HG03575 (cell line): ENCODE measurements around the gene NELFE.
"Not testable (repeated sequence)": the region's sequence is repeated elsewhere in the genome, so short reads cannot be mapped to it uniquely, and the experiment has no call there.

Experiments
- ATAC-seq: cut with Tn5 transposase; IDR thresholded peaks from one replicate; pipeline ENCODE4 v1.9.1; 2021; ENCODE audit not compliant: unreplicated experiment, insufficient number of reproducible peaks, low FRiP score; ENCODE audit errors: extremely low read depth

The NELFE gene

DNA sequence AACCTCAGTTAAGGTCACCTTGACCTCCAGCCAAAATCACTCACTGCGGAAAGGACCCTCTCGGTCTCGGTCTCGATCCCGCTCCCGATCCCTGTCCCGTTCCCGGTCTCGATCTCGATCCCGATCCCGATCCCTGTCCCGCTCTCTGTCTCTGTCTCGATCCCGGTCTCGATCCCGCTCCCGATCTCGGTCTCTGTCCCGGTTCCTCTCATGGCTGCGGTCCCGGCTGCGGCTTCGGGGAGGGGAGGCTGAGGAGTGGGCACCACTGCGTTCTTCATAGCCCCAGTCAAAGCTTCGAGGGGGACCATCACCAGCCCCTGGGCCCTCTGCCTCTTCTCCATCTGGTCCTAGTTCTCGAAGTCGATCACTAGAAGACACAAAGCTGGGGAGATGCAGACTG lies 4.3 kb downstream of the NELFE start:
- ATAC-seq = no peak

GRCh38 chr6:31952890-31953289 lies 5.9 kb downstream of the NELFE start:
- no peak for ATAC-seq

GRCh38 chr6:31952140-31952805 lies 6.5 kb downstream of the NELFE start:
- ATAC-seq = no peak

DNA sequence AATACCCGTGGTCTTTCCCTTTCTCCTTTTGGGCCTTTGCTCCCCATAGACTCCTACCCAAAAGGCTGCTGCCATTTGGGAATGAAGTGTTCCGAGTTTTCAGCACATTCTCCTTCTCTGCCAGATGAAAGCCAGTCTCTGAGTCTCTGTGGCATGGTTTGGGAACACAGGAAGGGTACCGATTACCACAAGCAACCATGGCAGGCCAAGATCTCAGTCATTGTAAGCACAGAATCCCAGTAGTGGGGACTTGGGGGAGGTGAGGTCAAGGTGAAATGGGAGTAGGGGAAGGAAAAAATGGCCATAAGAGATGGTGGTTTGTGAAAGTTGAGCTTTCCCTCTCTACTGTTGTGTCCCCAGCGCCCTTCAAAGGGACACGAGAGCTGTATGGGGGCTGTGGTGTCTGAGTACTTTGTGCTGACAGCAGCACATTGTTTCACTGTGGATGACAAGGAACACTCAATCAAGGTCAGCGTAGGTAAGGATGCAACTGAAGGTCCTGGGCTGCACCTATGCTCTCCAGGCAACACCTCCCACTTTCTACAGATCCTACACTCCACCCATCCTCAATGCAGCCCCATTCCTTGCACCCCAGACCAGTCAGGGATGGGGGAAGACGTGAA lies 8.7 kb downstream of the NELFE start:
- ATAC-seq = no peak

GRCh38 chr6:31948753-31949413 lies 9.9 kb downstream of the NELFE start:
- ATAC-seq = no peak

GRCh38 chr6:31948306-31948705 lies 10.5 kb downstream of the NELFE start:
- no peak for ATAC-seq

- no peak for ATAC-seq
These were observed 10.9 kb downstream of the NELFE start for GRCh38 chr6:31947864-31948263.

GRCh38 chr6:31947070-31947675 lies 11.6 kb downstream of the NELFE start:
- ATAC-seq = no peak

DNA sequence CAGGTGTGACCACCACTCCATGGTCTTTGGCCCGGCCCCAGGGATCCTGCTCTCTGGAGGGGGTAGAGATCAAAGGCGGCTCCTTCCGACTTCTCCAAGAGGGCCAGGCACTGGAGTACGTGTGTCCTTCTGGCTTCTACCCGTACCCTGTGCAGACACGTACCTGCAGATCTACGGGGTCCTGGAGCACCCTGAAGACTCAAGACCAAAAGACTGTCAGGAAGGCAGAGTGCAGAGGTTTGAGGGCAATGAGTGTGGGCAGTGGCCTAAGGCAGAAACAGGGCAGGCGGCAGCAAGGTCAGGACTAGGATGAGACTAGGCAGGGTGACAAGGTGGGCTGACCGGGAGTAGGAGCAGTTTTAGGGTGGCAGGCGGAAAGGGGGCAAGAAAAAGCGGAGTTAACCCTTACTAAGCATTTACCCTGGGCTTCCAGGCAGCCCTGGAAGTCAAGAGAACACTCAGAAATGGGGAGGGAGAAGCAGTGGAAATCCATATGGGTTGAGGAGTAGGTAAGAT lies 12.3 kb downstream of the NELFE start:
- ATAC-seq = no peak

- no peak for ATAC-seq
These were observed 13.0 kb downstream of the NELFE start, which contains the start of gene CFB for GRCh38 chr6:31945507-31946369. TSS of gene CFB (plus strand) at chr6:31946095. CDS start at chr6:31946222, 127 bp downstream.

GRCh38 chr6:31945154-31945506 lies 13.6 kb downstream of the NELFE start:
- ATAC-seq = no peak

DNA sequence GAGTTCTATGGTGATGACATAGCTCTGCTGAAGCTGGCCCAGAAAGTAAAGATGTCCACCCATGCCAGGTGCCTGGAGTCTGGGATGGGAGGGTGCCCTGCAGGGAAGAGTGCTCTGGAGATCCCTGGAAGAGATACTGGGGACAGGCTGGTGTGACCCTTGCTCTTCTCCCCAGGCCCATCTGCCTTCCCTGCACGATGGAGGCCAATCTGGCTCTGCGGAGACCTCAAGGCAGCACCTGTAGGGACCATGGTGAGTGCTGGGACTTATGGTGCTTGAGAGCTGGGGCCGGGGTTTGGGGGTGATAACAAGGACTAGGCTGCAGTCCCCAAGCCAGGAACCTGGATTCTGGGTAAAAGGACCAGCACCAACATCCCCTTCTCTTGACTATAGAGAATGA lies 15.0 kb downstream of the NELFE start:
- ATAC-seq = no peak

DNA sequence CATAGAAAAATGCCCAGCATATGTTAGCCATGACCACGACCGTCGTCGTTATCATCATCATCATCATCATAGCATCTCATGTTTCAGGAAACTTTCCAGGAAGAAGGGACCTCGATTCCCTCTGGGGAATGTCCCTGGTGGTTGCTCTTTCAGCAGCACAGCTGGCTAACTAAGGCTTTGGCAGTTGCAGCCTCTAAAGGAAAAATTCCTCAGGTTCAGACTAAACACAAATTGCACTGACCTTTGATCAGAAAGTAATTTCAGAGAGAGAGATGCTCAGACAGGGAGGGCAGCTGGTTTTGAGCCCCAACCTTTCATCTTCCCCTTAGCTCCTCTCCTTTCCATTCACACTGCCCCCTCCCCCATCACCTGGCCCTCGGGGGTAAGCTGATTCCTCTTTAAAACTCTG lies 18.5 kb downstream of the NELFE start:
- ATAC-seq = no peak

DNA sequence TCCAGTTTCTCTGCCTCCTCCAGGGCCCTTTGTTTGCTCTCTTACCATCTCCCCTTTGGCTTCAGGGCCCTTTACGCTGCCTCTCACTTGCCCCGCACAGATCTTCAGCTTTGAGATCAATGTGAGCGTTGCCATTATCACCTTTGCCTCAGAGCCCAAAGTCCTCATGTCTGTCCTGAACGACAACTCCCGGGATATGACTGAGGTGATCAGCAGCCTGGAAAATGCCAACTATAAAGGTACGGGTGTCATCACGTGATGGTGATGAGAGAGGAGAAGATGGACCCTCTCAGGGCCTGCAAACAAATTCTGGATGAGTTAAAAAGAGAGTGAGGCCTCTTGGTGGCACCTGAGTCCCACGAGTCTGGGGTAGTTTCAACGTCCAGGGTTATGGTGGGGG lies 22.9 kb downstream of the NELFE start:
- ATAC-seq = no peak

DNA sequence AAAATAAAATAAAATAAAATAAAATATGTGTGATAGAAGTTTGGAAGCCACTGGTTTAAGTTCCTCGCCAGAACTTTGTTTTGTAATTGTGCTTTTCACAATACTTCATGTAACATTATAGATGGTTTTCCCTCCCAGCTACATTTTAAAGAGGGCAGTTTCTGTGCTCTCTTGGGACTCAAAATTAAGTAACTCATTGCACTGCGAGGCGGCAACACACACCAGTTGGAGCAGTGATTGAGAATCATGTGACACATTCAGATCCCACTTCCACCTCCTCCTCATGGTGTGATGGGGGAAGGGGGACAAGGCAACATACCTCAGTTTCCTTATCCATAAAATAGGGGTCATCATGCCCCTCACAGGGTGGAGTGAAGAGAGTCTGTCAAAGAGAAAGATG lies 23.8 kb downstream of the NELFE start:
- ATAC-seq = no peak

DNA sequence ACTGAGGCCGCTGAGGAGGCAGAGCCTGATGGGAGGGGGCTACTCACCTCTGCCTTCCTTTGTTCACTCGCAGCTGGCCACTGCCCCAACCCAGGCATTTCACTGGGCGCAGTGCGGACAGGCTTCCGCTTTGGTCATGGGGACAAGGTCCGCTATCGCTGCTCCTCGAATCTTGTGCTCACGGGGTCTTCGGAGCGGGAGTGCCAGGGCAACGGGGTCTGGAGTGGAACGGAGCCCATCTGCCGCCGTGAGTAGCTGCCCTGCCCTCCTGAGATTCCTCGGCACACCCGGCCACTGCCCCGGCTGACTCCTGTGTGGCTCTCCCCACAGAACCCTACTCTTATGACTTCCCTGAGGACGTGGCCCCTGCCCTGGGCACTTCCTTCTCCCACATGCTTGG lies 25.2 kb downstream of the NELFE start:
- no peak for ATAC-seq

GRCh38 chr6:31932137-31932536 lies 26.6 kb downstream of the NELFE start:
- ATAC-seq = not testable (repeated sequence)

GRCh38 chr6:31930962-31931361 lies 27.8 kb downstream of the NELFE start:
- ATAC-seq = no peak

DNA sequence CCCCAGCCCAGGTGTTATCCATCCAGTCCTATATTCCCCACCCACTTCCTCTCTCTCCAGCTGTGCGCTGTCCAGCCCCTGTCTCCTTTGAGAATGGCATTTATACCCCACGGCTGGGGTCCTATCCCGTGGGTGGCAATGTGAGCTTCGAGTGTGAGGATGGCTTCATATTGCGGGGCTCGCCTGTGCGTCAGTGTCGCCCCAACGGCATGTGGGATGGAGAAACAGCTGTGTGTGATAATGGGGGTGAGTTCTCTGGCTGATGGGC lies 30.2 kb downstream of the NELFE start:
- ATAC-seq = no peak
